Retinal pigment epithelial cell (primary cell): ENCODE measurements around the gene ARL13A.
"Not testable (repeated sequence)": the region's sequence is repeated elsewhere in the genome, so short reads cannot be mapped to it uniquely, and the experiment has no call there.

Experiments
- DNase-seq: peaks from one replicate; pipeline ENCODE4 v3.0.0-alpha.2; 2010; ENCODE audit warnings: low read depth
- H3K4me3 ChIP-seq: 2 replicates; pipeline ENCODE4 v1.5.1; 2011; ENCODE audit warnings: mild to moderate bottlenecking, low read length, control low read depth, moderate library complexity
- TF ChIP-seq, protein P1 (sequence below): conservative IDR thresholded peaks from 2 replicates; pipeline ENCODE4 v1.5.1; 2011; ENCODE audit warnings: low read depth, low read length, control low read depth, inconsistent platforms

The ARL13A gene

GRCh38 chrX:100984818-100985217 is 15.3 kb downstream of the ARL13A start:
- TF ChIP-seq, protein P1, sequence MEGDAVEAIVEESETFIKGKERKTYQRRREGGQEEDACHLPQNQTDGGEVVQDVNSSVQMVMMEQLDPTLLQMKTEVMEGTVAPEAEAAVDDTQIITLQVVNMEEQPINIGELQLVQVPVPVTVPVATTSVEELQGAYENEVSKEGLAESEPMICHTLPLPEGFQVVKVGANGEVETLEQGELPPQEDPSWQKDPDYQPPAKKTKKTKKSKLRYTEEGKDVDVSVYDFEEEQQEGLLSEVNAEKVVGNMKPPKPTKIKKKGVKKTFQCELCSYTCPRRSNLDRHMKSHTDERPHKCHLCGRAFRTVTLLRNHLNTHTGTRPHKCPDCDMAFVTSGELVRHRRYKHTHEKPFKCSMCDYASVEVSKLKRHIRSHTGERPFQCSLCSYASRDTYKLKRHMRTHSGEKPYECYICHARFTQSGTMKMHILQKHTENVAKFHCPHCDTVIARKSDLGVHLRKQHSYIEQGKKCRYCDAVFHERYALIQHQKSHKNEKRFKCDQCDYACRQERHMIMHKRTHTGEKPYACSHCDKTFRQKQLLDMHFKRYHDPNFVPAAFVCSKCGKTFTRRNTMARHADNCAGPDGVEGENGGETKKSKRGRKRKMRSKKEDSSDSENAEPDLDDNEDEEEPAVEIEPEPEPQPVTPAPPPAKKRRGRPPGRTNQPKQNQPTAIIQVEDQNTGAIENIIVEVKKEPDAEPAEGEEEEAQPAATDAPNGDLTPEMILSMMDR, result no peak
- DNase-seq, result no peak
- H3K4me3 ChIP-seq, result no peak overlapping the region

DNA sequence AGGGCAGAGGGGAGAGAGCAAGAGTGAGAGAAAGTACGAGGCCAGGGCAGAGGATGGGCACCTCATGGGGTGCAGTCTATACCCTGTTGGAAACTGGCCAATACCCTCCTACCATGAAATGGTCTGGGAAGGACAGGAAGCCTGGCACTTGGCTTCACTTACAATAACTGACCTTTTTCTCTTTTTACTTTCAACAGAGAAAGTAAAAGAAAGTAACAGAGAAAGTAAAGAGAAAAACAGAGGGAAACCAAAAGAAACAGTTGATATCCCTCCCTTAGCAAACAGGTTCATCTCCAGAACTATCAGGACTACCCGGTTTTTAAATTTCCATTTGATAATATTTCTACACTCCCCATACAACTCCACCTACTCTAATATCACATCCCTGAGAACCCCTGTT is 20.6 kb downstream of the ARL13A start:
- TF ChIP-seq, protein P1, result no peak
- no peak overlapping the region for H3K4me3 ChIP-seq
- no peak for DNase-seq

DNA sequence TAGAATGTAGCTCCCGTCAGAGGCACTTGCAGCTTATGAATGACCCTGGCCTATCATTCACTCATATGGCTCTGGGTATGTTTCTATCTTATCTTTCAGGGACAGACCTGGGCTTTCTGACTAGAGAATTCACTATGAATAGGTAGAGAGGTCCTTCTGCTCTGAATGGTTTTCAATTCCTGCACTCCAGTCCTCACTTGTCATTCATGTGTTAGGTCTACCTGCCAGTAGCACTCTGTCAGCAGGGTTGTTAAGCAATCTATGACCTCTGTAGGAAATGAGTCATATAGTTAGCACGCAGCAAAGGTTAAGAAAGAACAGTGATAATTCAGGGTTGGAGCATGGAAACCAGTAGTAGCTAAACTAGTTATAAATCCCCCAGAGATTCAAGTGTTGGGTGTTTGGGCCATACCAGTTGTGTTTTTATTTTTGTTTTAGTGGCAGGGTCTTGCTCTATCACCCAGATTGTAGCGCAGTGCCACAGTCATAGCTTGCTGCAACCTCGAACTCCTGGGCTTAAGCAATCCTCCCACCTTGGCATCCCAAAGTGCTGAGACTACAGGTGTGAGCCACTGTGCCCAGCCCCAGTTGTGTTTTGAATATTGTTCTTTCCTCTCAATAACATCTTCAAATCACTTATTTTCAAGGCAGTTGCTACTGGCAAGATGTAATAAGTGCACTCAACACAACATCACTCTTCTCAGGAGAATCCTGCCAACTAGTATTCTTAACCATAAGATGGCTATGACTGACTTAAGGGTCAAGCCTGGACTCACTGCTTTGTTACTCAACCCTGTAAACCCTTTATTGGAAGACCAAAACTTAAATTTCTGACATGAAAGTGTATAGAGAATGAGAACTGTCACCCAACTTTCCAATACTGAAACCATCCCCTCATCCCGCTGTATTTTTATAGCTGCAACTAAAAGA is 25.1 kb downstream of the ARL13A start:
- TF ChIP-seq, protein P1, result no peak
- H3K4me3 ChIP-seq, result no peak overlapping the region
- peak; percentile 22 for DNase-seq

GRCh38 chrX:100995469-100995868 is 26.0 kb downstream of the ARL13A start:
- DNase-seq, result peak; percentile 35
- TF ChIP-seq, protein P1, result no peak

DNA sequence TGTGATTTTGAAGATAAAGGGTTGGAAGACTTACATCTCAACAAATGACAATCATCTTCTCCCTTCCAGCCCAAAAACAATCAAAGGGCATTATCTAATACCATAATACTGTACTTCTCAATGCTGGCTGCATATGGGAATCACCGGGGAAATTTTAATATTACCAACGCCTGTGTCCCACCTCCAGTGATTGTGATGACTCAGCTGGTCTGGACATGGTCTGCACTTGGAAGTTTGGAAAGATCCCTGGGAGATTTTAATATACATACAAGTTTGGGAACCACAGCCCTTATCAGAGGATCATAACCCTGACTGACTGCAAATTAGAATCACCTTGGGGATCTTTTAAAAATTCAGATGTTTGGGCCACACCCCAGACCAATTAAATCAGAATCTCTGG is 29.9 kb downstream of the ARL13A start:
- no peak overlapping the region for H3K4me3 ChIP-seq
- DNase-seq, result no peak
- TF ChIP-seq, protein P1, result no peak

More at GRCh38 chrX:100995469-100995868, 26.0 kb downstream of the ARL13A start:
- no peak overlapping the region for H3K4me3 ChIP-seq

DNA sequence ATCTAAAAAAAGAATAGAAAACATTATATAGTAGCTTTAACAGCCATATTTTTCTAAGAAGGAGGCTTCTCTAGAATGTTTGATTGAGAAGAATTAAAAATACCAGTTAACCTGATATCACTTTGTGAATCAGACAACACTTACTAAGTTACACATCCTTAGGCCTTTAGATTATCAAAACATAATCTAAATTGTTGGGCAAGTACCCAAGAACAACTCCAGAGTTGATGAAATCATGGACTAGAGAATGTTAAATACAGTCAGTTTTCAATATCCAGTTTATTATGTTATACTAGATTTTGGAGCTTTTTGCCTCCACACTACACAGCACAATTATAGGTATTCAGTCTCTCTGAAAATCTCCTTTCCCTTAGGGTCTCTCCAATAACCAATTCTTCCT is 39.6 kb downstream of the ARL13A start:
- H3K4me3 ChIP-seq, result no peak overlapping the region
- TF ChIP-seq, protein P1, result no peak
- DNase-seq, result no peak

DNA sequence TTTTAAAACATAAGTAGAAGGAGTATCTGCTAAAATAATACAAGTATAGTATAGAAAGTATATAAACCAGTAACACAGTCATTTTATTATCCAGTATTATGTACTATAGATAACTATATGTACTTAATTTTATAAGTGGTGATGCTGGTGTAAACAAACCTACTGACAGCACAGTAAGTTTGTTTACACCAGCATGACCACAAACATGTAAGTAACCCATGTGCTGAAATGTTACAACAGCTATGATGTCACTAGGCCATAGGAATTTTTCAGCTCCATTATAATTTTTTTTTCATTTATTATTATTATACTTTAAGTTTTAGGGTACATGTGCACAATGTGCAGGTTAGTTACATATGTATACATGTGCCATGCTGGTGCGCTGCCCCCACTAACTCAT is 42.5 kb downstream of the ARL13A start:
- not testable (repeated sequence) for H3K4me3 ChIP-seq, DNase-seq
